ENCODE data around the gene SPRR3. TPM values are rescaled to one million over a fixed set of nuclear protein-coding genes. Genes with fewer than 3 reads are reported as not detected.

The SPRR3 gene, protein sequence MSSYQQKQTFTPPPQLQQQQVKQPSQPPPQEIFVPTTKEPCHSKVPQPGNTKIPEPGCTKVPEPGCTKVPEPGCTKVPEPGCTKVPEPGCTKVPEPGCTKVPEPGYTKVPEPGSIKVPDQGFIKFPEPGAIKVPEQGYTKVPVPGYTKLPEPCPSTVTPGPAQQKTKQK
- not detected in 2 replicates for total RNA-seq

DNA sequence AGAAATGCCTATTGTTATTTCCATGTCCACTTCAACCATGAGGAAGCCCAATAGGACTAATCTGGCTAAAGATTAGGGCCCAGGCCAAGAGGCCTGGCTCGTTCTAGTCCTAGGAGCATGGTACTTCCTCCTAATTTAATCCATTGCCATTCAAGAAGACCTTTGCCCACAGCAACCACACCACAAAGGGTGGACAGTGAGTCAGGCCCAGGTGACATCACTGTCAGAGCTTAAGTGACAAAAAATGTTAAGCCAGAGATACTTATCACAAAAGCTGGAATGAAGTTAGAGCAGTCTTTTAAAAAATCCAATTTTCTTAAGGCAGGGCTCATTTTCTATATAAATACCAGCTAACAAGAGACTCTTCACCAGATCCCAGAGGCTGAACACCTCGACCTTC lies at the start of gene SPRR3:
SPRR3 (plus strand) TSS at position 368 of the 400 bp plus-strand sequence. CDS start 1,272 bp downstream, outside the sequence.

DNA sequence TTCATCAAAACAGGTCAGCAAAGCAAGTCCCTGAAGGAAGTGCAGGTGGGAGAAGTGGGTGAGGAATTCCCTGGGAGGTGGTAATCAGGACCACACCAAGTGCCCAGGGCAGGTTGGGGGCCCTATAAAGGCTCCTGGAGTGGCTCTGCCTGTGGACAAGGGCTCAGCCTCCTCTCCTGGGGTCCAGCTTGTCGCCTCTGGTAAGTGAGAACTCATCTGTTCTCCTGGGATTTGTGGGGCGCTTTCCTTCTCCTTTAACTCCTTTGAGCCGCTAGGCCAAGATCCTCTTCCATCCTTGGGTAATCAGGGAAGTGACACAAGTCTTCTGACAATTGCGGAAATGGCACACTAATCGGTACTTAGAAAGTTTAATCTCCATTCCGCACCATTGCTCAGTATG lies 31.1 kb upstream of the SPRR3 start, which contains the start of gene SPRR4:
SPRR4 (plus strand) TSS at position 154 of the 400 bp plus-strand sequence. CDS start 1,243 bp downstream, outside the sequence.

DNA sequence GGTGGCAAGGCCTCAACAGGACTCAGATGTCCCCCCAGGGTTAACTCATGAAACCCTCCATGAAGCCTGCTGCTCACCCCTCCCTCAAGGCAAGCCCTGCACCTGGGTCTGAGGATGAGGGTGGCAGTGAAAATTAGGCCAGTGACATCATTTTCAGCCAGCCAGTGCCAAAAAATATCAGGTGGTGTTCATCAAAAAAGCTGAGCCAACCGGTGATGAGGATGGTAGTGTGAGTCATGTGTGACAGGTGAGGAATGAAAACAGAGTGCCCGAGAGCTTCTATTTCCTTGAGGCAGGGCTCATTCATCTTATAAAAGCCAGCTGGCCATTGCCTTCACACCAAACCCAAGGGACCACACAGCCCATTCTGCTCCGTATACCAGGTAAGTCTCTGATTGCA lies 17.8 kb upstream of the SPRR3 start, which contains the start of gene SPRR1A:
SPRR1A (plus strand) TSS at position 339 of the 400 bp plus-strand sequence. CDS start 1,150 bp downstream, outside the sequence.

DNA sequence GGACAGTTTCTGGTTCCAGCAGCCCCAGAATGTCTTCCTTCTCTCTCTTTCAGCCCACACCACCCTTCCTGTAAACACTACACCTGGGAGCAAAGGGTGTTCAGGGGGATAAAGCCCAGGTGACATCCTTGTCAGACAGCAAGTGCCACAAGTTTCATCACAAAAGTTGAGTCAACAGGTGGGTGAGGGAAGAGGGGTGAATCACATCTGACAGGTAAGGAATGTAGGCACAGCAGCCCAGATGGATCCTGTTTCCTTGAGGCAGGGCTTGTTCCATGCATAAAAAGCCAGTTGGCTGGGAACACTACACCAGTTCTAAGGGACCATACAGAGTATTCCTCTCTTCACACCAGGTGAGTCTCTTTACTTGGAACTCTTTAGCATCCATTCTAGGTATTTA lies 29.3 kb downstream of the SPRR3 start, which contains the start of gene SPRR1B:
SPRR1B (plus strand) TSS at position 309 of the 400 bp plus-strand sequence. CDS start 1,143 bp downstream, outside the sequence.

DNA sequence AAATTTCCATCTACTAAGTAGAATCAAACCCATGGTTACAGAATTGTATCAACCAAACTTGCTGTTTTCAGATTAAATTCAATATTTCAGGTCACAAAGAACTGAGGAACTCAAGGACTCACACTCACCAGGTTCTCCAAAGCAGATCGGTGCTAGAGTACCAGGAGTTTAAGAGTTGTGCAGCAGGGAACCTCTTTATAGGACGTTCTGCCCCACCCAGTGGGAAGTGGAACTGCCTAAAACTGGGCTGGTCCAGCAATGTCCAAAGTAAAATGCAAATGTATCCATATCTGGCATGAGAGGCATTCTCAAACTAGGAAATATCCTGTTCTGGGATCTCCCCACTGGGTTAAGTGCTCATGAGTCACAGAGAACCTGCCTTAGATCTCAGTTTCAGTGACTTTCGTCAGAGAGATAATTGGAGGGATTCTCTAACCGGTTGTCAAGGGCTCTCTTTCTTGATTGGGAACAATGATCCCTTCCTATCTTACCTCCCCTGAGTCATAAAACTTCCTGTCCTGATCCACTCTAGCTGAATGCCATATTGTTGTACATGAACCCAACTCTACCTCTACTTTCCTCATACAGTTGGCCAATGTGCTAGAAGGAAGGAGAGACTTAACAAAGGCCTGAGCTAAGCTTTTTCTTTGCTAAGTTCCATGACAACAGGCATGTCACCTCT lies 39.5 kb downstream of the SPRR3 start, which contains the start of gene SPRR2D:
SPRR2D (minus strand) TSS at position 171 of the 682 bp plus-strand sequence. CDS start 774 bp downstream, outside the sequence.

Other genes starting within 250 kb of the SPRR3 start
- gene KPRP, start 243.7 kb upstream of the SPRR3 start, total RNA-seq: not detected in 2 replicates
- not detected in 2 replicates for gene LCE1F, start 226.6 kb upstream of the SPRR3 start, total RNA-seq
- gene LCE1E, start 215.5 kb upstream of the SPRR3 start, total RNA-seq: not detected in 2 replicates
- gene LCE1D, start 205.0 kb upstream of the SPRR3 start, total RNA-seq: not detected in 2 replicates
- gene LCE1C, start 195.1 kb upstream of the SPRR3 start, total RNA-seq: not detected in 2 replicates
- gene LCE1B, start 189.8 kb upstream of the SPRR3 start, total RNA-seq: not detected in 2 replicates
- gene LCE1A, start 174.3 kb upstream of the SPRR3 start, total RNA-seq: not detected in 2 replicates
- not detected in 2 replicates for gene LCE6A, start 158.9 kb upstream of the SPRR3 start, total RNA-seq
- not detected in 2 replicates for gene LCE7A, start 141.8 kb upstream of the SPRR3 start, total RNA-seq
- not detected in 2 replicates for gene SMCP, start 123.4 kb upstream of the SPRR3 start, total RNA-seq
- gene IVL, start 93.2 kb upstream of the SPRR3 start, total RNA-seq: not detected in 2 replicates
- gene SPRR5, start 54.5 kb upstream of the SPRR3 start, total RNA-seq: not detected in 2 replicates
- gene SPRR4, start 31.1 kb upstream of the SPRR3 start, total RNA-seq: not detected in 2 replicates
- gene SPRR1A, start 17.7 kb upstream of the SPRR3 start, total RNA-seq: not detected in 2 replicates
- gene SPRR1B, start 29.5 kb downstream of the SPRR3 start, total RNA-seq: not detected in 2 replicates
- not detected in 2 replicates for gene SPRR2D, start 39.4 kb downstream of the SPRR3 start, total RNA-seq
- gene SPRR2A, start 55.8 kb downstream of the SPRR3 start, total RNA-seq: not detected in 2 replicates
- gene SPRR2B, start 69.9 kb downstream of the SPRR3 start, total RNA-seq: not detected in 2 replicates
- not detected in 2 replicates for gene SPRR2E, start 92.8 kb downstream of the SPRR3 start, total RNA-seq
- not detected in 2 replicates for gene SPRR2F, start 111.8 kb downstream of the SPRR3 start, total RNA-seq
- gene SPRR2G, start 149.1 kb downstream of the SPRR3 start, total RNA-seq: not detected in 2 replicates
- gene LELP1, start 201.7 kb downstream of the SPRR3 start, total RNA-seq: not detected in 2 replicates
- gene PRR9, start 215.8 kb downstream of the SPRR3 start, total RNA-seq: not detected in 2 replicates